Stomach (tissue), 9 donors: ENCODE measurements around the gene EML6. TPM values are rescaled to one million over a fixed set of nuclear protein-coding genes. Genes with fewer than 3 reads are reported as not detected.

Experiments
- DNase-seq, 2 donors: peaks; one replicate each; pipeline versions ENCODE4 v3.0.0 to v3.0.0-alpha.2; 2013 to 2019
- H3K27ac ChIP-seq, 5 donors: fragments of 200-600 bp in 4 of 5; sonication (generic) in 4 of 5; one replicate each; pipeline ENCODE4 v1.5.1; 2013 to 2019; ENCODE audit warnings: mild to moderate bottlenecking in 1 of 5, moderate library complexity in 1 of 5
- H3K27me3 ChIP-seq, 3 donors: fragments of 200-600 bp; sonication (generic); one replicate each; pipeline ENCODE4 v1.5.1; 2017 to 2019; ENCODE audit warnings: mixed run types in 1 of 3
- H3K36me3 ChIP-seq, 4 donors: fragments of 200-600 bp; sonication (generic); 1 replicate in 3 of 4; 2 replicates in 1 of 4; pipeline ENCODE4 v1.5.1; 2016 to 2019
- H3K4me1 ChIP-seq, 4 donors: fragments of 200-600 bp; sonication (generic); one replicate each; pipeline ENCODE4 v1.5.1; 2016 to 2019
- H3K4me3 ChIP-seq, 4 donors: fragments of 200-600 bp; sonication (generic) in 3 of 4; one replicate each; pipeline ENCODE4 v1.5.1; 2016 to 2019; ENCODE audit warnings: mild to moderate bottlenecking in 1 of 4
- H3K9me3 ChIP-seq, 4 donors: fragments of 200-600 bp; sonication (generic); one replicate each; pipeline ENCODE4 v1.5.1; 2016 to 2019
- CTCF ChIP-seq, 7 experiments: fragments of 450-650 bp in 4 of 7; fragments of 200-600 bp in 3 of 7; sonication (generic) in 3 of 7; IDR thresholded peaks; one replicate each; pipeline ENCODE4 v1.5.1; 2016 to 2019; ENCODE audit warnings: antibody characterized with exemption in 7 of 7, control low read depth in 2 of 7, mild to moderate bottlenecking in 1 of 7
- EP300 ChIP-seq: sonication (generic); formaldehyde crosslinking; IDR thresholded peaks from one replicate; pipeline ENCODE4 v1.6.1; 2017; ENCODE audit warnings: antibody characterized with exemption
- POLR2A ChIP-seq, 4 donors: fragments of 450-650 bp; IDR thresholded peaks; one replicate each; pipeline ENCODE4 v1.6.1; 2016; ENCODE audit warnings: antibody characterized with exemption in 4 of 4, control low read depth in 2 of 4, mild to moderate bottlenecking in 1 of 4, moderate library complexity in 1 of 4
- POLR2AphosphoS5 ChIP-seq, 3 donors: sonication (generic); formaldehyde crosslinking; IDR thresholded peaks; one replicate each; pipeline ENCODE4 v1.6.1; 2016; ENCODE audit warnings: antibody characterized with exemption in 3 of 3
- WGBS, 5 donors: extraction: QIAGEN DNeasy Blood & Tissue Kit in 3 of 5; methylation state at CpG; one replicate each; pipeline versions ENCODE4 v1.1.5 to v1.1.7; 2013 to 2018; 5-methylcytosine and 5-hydroxymethylcytosine counted together
- intact Hi-C: fragments of 100-400 bp; cut with DNase I; formaldehyde crosslinking; loops from one replicate; pipeline ENCODE4 v1.15.1; 2023; ENCODE audit warnings: low total_unique reads
- polyA plus RNA-seq, 3 donors: library from polyadenylated mRNA; stranded (reverse); fragments of 200-250 nt; gene quantifications; one replicate each; pipeline ENCODE4 v1.2.3, GENCODE V29; 2013
- total RNA-seq, 5 donors: library from RNA; depleted of rRNA; stranded (reverse); fragments of >200 nt; gene quantifications; one replicate each; pipeline versions ENCODE4 v1.1.0 to v1.2.3, GENCODE V29; 2014 to 2016
- donor health status: healthy with polysubstance abuse.
- donor health status: Bipolar disorder and iron deficiency.
- donor health status: healthy.

Gene EML6
- total and polyA plus RNA-seq, 8 donors, result 0.45 to 10.1 (median 1.8) TPM; not detected in 1

- DNase-seq, result peak; percentile 59 to 78
- H3K9me3 ChIP-seq, result no peaks in the 10 kb centered on the region
- TF ChIP-seq POLR2AphosphoS5 (IDR thresholded peaks at IDR 0.05), result no peak
- peak in 1 of 7 experiments; percentile 5 for TF ChIP-seq CTCF (IDR thresholded peaks at IDR 0.05)
- H3K36me3 ChIP-seq, result no peaks in the 10 kb centered on the region
- H3K27ac ChIP-seq, result peak overlapping the region; percentile 64 to 80 (median 66)
- WGBS, 5 donors, result 11 to 31% (median 16%) methylated on average over 10 to 35 of the region's 35 CpGs
- peaks cover 0 to 13% (median 5%) of the 10 kb centered on the region in 3 donors for H3K27me3 ChIP-seq
- intact Hi-C loops, result loop anchor here (10.0 kb wide), 1 partner anchor 54 kb away; no protein-coding TSS in a partner anchor
- peaks cover 5 to 24% (median 20%) of the 10 kb centered on the region in 4 donors for H3K4me1 ChIP-seq
- H3K4me3 ChIP-seq, result peak overlapping the region; percentile 45 to 59 (median 48)
These were observed 14.7 kb upstream of the EML6 start for GRCh38 chr2:54708584-54709335.

DNA sequence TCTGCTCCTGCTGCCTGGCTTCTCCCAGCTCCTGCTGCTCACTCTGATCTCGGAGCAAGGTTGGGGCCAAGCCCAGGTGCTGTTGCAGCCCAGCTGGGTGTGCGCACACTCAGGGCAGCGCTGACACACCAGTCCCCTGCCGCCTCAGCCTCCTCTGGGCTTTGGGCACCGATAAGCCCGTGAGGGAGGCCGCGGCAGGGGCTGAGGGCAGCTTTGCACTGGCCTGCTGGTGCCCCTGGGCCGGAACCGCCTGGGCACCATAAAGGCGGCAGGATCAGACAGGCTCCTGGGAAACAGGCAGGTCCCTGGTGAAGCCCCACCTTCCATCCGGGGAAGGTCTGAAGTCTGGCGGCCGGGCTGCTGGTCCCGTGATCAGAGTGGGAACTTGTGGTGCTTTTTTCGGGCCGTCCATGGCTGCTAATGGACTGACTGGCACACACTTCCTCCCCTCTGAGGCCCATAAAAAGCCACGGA is 14.1 kb upstream of the EML6 start:
- Histone ChIP-seq H3K4me1 (peaks cover 5 to 24% (median 18%) of the 10 kb centered on the region in 4 donors), H3K9me3 (no peaks in the 10 kb centered on the region), H3K27ac (peak overlapping the region; percentile 64 to 80 (median 66)), H3K36me3 (no peaks in the 10 kb centered on the region), H3K27me3 (peaks cover 0 to 13% (median 5%) of the 10 kb centered on the region in 3 donors), H3K4me3 (peak overlapping the region; percentile 45 to 59 (median 48))
- DNase-seq, result peak; percentile 68 to 76
- TF ChIP-seq CTCF (IDR thresholded peaks at IDR 0.05), result no peak
- TF ChIP-seq EP300, result no peak
- no peak for TF ChIP-seq POLR2A (IDR thresholded peaks at IDR 0.05)
- no peak for TF ChIP-seq POLR2AphosphoS5 (IDR thresholded peaks at IDR 0.05)
- intact Hi-C loops, result loop anchor here (10.0 kb wide), 1 partner anchor 55 kb away; no protein-coding TSS in a partner anchor
- whole genome bisulfite sequencing, 5 donors, result 14 to 28% (median 21%) methylated on average over 3 to 18 of the region's 18 CpGs

GRCh38 chr2:54710216-54710615 is 13.2 kb upstream of the EML6 start:
- Histone ChIP-seq H3K27ac (no peak overlapping the region), H3K36me3 (no peaks in the 10 kb centered on the region), H3K27me3 (peaks cover 0 to 13% (median 5%) of the 10 kb centered on the region in 3 donors), H3K9me3 (no peaks in the 10 kb centered on the region), H3K4me1 (peaks cover 5 to 17% (median 14%) of the 10 kb centered on the region in 4 donors), H3K4me3 (no peak overlapping the region)
- no peak for DNase-seq
- WGBS, 5 donors, result 77 to 89% (median 85%) methylated on average over 7 to 10 of the region's 10 CpGs
- intact Hi-C loops, result no loop called here
- TF ChIP-seq POLR2AphosphoS5 (IDR thresholded peaks at IDR 0.05), result no peak
- TF ChIP-seq EP300, result no peak
- no peak for TF ChIP-seq CTCF (IDR thresholded peaks at IDR 0.05)
- TF ChIP-seq POLR2A (IDR thresholded peaks at IDR 0.05), result no peak

- Histone ChIP-seq H3K9me3 (no peaks in the 10 kb centered on the region), H3K4me1 (peaks cover 5 to 17% (median 14%) of the 10 kb centered on the region in 4 donors), H3K27ac (no peak overlapping the region), H3K4me3 (no peak overlapping the region), H3K27me3 (peaks cover 0 to 13% (median 5%) of the 10 kb centered on the region in 3 donors), H3K36me3 (no peaks in the 10 kb centered on the region)
- WGBS, 5 donors, result 91 to 96% (median 95%) methylated on average over 6 of the region's 6 CpGs
- intact Hi-C loops, result no loop called here
- no peak for DNase-seq
- TF ChIP-seq POLR2AphosphoS5 (IDR thresholded peaks at IDR 0.05) (no peak), POLR2A (IDR thresholded peaks at IDR 0.05) (no peak), CTCF (IDR thresholded peaks at IDR 0.05) (no peak), EP300 (no peak)
These were observed 10.9 kb upstream of the EML6 start for GRCh38 chr2:54712516-54712915.
